Fibroblast of skin of right biceps (primary cell): ENCODE results near the gene SERTAD1.

ENCODE experiments used
- DNase-seq: peaks from one replicate; pipeline ENCODE4 v3.0.0-alpha.2; 2013

Gene SERTAD1

DNA sequence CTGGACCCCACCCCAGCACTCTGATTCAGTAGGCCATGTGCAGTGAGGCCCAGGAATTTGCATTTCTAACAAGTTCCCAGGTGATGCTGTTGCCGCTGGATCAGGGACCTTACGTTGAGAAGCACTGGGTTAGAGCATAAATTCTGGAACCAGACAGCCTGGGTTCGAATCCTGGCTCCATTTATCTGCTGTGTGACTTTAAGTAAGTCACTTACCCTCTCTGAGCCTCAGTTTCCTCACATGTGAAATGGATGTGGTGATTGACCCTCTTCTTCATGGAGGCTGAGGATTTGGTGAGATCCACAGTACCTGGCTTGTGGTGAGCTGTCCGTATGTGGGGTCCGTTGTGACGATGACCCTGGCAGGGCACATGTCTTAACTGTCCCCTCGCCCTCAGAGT, 51.7 kb downstream of the SERTAD1 start:
- DNase-seq, result no peak

DNA sequence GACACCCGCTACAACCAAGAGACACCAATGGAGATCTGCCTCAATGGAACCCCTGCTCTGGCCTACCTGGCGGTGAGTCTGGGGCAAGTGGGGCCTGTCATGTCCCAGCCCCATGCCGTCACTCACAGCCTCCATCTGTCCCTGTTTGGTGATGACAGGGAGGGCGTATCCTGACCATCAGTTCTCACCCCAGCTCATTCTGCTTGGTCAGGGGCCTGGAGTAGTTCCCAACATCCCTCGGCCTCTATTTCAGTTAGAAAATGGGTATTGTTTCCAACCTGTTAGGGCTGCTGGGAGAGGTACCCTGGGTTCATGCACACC, 54.0 kb downstream of the SERTAD1 start:
- no peak for DNase-seq
